ENCODE data around the gene SOD1.
"Not testable (repeated sequence)": the region's sequence is repeated elsewhere in the genome, so short reads cannot be mapped to it uniquely, and the experiment has no call there.

Gene SOD1

GRCh38 chr21:31656199-31657095, 3.0 kb upstream of the SOD1 start:
- peak; percentile 80 for DNase-seq

DNA sequence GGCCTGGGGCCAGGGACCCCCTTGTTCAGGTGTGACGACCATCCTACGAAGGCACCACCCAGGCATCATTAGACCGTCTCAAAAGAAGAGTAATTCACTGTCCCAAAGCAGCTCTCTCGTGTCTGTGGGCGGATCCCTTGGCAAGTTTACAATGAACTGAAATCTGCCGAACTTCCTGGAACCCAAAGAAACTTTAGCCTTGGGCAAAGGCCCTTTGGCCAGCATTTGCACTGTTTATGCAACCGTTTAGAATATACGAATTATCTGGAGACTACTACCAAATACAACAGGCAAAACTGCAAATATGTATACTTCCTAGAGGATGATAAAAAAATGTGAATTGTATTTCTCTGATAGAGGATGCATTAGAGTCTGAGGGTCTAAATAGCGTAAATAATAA, 1.4 kb upstream of the SOD1 start:
- no peak for DNase-seq

DNA sequence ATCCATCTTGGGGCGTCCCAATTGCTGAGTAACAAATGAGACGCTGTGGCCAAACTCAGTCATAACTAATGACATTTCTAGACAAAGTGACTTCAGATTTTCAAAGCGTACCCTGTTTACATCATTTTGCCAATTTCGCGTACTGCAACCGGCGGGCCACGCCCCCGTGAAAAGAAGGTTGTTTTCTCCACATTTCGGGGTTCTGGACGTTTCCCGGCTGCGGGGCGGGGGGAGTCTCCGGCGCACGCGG, 282 bp upstream of the SOD1 start:
- no peak for DNase-seq

DNA sequence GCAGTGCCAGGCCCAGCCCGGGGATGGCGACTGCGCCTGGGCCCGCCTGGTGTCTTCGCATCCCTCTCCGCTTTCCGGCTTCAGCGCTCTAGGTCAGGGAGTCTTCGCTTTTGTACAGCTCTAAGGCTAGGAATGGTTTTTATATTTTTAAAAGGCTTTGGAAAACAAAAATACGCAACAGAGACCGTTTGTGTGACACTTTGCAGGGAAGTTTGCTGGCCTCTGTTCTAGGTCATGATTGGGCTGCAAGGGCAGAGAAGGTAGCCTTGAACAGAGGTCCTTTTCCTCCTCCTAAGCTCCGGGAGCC, 719 bp downstream of the SOD1 start:
- no peak for DNase-seq

GRCh38 chr21:31660591-31660990, 1.1 kb downstream of the SOD1 start:
- DNase-seq = no peak

GRCh38 chr21:31663584-31664249, 4.2 kb downstream of the SOD1 start:
- DNase-seq = no peak

- DNase-seq = peak; percentile 62
These were observed 5.9 kb downstream of the SOD1 start for GRCh38 chr21:31665397-31665796.

GRCh38 chr21:31665869-31666268, 6.4 kb downstream of the SOD1 start:
- not testable (repeated sequence) for DNase-seq

DNA sequence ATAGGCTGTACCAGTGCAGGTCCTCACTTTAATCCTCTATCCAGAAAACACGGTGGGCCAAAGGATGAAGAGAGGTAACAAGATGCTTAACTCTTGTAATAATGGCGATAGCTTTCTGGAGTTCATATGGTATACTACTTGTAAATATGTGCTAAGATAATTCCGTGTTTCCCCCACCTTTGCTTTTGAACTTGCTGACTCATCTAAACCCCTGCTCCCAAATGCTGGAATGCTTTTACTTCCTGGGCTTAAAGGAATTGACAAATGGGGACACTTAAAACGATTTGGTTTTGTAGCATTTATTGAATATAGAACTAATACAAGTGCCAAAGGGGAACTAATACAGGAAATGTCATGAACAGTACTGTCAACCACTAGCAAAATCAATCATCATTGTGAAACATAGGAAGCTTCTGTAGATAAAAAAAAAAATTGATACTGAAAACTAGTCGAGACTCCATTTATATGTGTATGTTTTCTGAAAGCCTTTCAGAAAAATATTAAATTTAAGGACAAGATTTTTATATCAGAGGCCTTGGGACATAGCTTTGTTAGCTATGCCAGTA, 7.0 kb downstream of the SOD1 start:
- DNase-seq = no peak

DNA sequence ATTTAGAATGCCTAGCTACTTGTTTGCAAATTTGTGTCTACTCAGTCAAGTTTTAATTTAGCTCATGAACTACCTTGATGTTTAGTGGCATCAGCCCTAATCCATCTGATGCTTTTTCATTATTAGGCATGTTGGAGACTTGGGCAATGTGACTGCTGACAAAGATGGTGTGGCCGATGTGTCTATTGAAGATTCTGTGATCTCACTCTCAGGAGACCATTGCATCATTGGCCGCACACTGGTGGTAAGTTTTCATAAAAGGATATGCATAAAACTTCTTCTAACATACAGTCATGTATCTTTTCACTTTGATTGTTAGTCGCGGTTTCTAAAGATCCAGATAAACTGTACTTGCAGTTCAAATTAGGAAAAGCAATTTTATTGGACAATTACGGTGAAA, 7.6 kb downstream of the SOD1 start:
- peak; percentile 54 for DNase-seq

- DNase-seq = no peak
These were observed 8.1 kb downstream of the SOD1 start for GRCh38 chr21:31667639-31668038.

GRCh38 chr21:31668651-31669491, 9.4 kb downstream of the SOD1 start:
- DNase-seq = peak; percentile 60

DNA sequence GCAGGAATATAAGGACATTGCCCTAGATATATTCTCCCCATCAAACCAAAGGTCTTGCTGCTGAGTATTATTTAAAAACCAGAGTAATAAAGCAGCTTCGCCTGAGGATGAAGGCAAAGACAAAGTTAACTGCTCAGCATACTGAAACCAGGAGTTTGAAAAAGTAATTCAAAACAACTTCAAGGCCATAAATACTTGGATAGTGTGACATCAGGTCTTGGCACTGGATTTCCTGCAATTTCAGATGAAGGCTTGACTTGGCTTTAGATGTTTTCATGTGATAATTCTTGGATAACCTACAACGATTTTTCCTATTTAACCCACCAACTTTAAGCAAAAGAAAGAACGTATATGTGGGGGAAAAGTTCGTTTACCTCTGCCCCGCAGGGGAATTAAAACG, 10.6 kb downstream of the SOD1 start:
- DNase-seq = no peak

GRCh38 chr21:31671146-31671716, 11.7 kb downstream of the SOD1 start:
- no peak for DNase-seq

GRCh38 chr21:31671931-31672330, 12.4 kb downstream of the SOD1 start:
- DNase-seq = no peak

- DNase-seq = no peak
These were observed 13.9 kb downstream of the SOD1 start for GRCh38 chr21:31673321-31673912.

- no peak for DNase-seq
These were observed 15.8 kb downstream of the SOD1 start for GRCh38 chr21:31675318-31675717.

DNA sequence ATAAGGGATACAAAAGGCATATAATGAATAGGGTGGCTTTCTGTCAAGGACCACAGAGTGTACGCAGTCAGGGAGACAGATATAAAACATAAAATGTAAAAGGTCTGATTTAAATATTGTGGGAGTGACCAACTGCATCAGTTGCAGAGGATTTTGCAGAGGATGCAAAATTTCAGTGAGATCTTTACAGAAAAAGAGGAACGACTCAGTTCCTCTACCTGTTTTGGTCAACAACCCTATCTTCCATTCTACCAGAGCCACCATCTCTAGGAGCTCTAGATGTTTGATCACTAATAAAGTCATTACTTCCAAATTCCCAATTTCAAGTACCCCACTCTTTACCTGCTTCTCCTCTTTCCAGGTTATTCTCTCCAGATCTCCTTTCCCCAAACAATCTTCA, 16.5 kb downstream of the SOD1 start:
- no peak for DNase-seq

DNA sequence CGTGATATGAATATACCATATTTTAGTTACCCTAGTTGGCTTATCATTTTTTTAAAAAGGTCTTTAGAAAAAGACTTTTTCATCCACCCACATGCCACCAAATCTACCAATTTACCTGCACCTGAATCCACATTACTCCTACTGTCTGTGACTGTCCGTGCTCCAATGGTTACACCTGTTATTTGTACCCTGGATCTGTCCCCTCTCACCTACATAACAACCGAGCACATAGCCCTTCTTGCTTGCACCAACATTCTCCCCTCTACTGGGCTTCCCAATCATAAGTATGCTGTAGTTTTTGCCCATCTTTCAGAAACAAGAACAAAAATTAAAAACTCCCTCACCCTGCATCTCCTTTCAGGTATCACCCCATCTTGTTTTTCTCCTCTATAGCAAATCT, 17.6 kb downstream of the SOD1 start:
- no peak for DNase-seq

- no peak for DNase-seq
These were observed 19.0 kb downstream of the SOD1 start for GRCh38 chr21:31678478-31678877.

DNA sequence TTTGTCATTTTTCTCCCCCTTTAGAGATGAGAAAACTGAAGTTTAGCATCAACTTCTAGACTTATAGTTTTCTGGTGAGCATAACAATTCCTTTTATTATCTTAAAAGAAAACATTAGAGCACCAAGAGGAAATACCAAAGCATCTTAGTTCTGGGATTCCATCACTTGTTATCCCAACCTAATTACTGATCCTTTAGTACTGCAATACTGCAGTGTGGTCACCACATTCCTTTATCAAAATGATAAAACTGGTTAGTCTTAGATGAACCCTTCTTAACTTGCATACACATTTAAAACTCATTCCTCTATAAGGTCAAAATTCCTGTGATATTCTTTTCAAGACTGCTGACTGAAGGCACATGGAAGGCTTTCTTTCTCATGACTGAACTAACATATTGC, 23.1 kb downstream of the SOD1 start:
- no peak for DNase-seq

DNA sequence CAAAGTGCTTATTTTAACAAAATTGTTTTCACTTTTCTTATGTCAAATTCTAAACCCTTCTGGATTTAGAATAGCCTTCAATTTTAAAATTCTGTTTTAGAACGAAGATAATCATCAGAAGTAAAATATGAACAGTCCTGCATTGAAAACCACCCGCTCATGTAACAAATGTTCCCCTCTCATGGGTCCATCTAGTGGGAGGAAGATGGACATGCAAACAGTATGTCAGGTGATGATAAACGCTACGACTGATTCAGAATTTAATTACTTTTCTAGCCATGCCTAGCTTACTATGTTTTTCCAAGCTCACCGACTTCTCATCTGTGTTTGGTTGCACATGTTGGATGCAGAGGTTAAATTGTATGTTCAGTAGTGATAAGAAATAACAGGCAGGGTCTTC, 23.5 kb downstream of the SOD1 start:
- no peak for DNase-seq

DNA sequence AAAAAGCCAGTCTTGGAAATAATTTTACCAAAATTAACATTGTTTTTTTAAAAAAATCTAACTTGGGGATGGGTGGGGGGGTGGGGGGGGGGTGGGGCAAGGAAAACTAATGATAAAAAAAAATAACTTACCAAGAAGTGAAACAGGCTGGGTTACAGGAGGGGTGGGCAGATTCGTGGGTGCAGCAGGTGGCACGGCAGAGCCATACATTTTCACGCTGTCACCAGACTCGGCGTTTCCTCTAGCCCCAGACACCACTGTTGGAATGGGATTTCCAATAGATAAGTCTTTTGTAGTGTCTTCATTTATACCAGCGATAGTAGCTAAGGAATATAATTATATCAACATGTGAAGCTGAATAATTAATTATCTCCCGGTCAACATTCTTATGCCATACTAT, 25.4 kb downstream of the SOD1 start:
- DNase-seq = no peak
